Hepatocyte (in vitro differentiated cells): ENCODE measurements around the gene SHBG. TPM values are rescaled to one million over a fixed set of nuclear protein-coding genes. Genes with fewer than 3 reads are reported as not detected.

ENCODE experiments used
- DNase-seq: peaks from one replicate; pipeline ENCODE4 v3.0.0-alpha.2; 2016; ENCODE audit warnings: low spot score
- H2AFZ ChIP-seq: fragments of 200-600 bp; sonication (generic); 2 replicates; pipeline ENCODE4 v1.6.0; 2016; ENCODE audit warnings: antibody characterized with exemption, mild to moderate bottlenecking
- H3K27ac ChIP-seq: fragments of 200-600 bp; sonication (generic); 2 replicates; pipeline ENCODE4 v1.5.1; 2016; ENCODE audit warnings: mild to moderate bottlenecking
- H3K27me3 ChIP-seq: fragments of 200-600 bp; sonication (generic); 2 replicates; pipeline ENCODE4 v1.6.1; 2016
- H3K36me3 ChIP-seq: fragments of 200-600 bp; sonication (generic); replicated peaks from 2 replicates; pipeline ENCODE4 v1.5.1; 2016; ENCODE audit warnings: low read depth; ENCODE audit not compliant: insufficient read depth
- H3K4me1 ChIP-seq: fragments of 200-600 bp; sonication (generic); 2 replicates; pipeline ENCODE4 v1.5.1; 2016; ENCODE audit warnings: mild to moderate bottlenecking, moderate library complexity; ENCODE audit not compliant: insufficient read depth
- H3K4me2 ChIP-seq: fragments of 200-600 bp; sonication (generic); 2 replicates; pipeline ENCODE4 v1.6.0; 2016
- H3K4me3 ChIP-seq: fragments of 200-600 bp; sonication (generic); 2 replicates; pipeline ENCODE4 v1.5.1; 2016; ENCODE audit warnings: mild to moderate bottlenecking
- H3K79me2 ChIP-seq: fragments of 200-600 bp; sonication (generic); 2 replicates; pipeline ENCODE4 v1.6.0; 2017; ENCODE audit warnings: mild to moderate bottlenecking
- H3K9me2 ChIP-seq: fragments of 200-600 bp; sonication (generic); replicated peaks from 2 replicates; pipeline ENCODE4 v1.6.0; 2017; ENCODE audit warnings: mild to moderate bottlenecking; ENCODE audit not compliant: insufficient read depth
- H3K9me3 ChIP-seq: fragments of 200-600 bp; sonication (generic); 2 replicates; pipeline ENCODE4 v1.5.1; 2016; ENCODE audit warnings: low read depth, mild to moderate bottlenecking
- H4K20me1 ChIP-seq: fragments of 200-600 bp; sonication (generic); 2 replicates; pipeline ENCODE4 v1.6.0; 2016; ENCODE audit warnings: mild to moderate bottlenecking; ENCODE audit not compliant: insufficient read depth, poor library complexity, severe bottlenecking
- CTCF ChIP-seq: fragments of 200-600 bp; sonication (generic); IDR thresholded peaks from 2 replicates; pipeline ENCODE4 v1.5.1; 2016; ENCODE audit warnings: antibody characterized with exemption, mild to moderate bottlenecking; ENCODE audit not compliant: poor library complexity
- EZH2 ChIP-seq: fragments of 200-600 bp; sonication (generic); IDR thresholded peaks from 2 replicates; pipeline ENCODE4 v1.6.1; 2016; ENCODE audit warnings: antibody characterized with exemption, mild to moderate bottlenecking, borderline replicate concordance
- EZH2phosphoT487 ChIP-seq: fragments of 200-600 bp; sonication (generic); IDR thresholded peaks from one replicate; pipeline ENCODE4 v1.6.1; 2018; ENCODE audit warnings: antibody characterized with exemption, mild to moderate bottlenecking, low read depth, moderate library complexity; ENCODE audit not compliant: unreplicated experiment, severe bottlenecking
- WGBS: methylation state at CpG from one replicate; pipeline ENCODE4 v1.1.6; 2016; ENCODE audit warnings: low lambda C conversion rate; ENCODE audit errors: missing lambda C conversion rate; 5-methylcytosine and 5-hydroxymethylcytosine counted together
- polyA plus RNA-seq: library from polyadenylated mRNA; unstranded; fragments of >200 nt; fragmentation: Nextera tagmentation; extraction: Ambion mirVana; gene quantifications from 2 replicates; pipeline ENCODE4 v1.2.1, GENCODE V29; 2016
- total RNA-seq: library from RNA; depleted of rRNA; stranded (reverse); fragments of >200 nt; gene quantifications from 2 replicates; pipeline ENCODE4 v1.2.3, GENCODE V29; 2014

The SHBG gene
- total and polyA plus RNA-seq, 2 experiments from 2014 or later, result 5.3 to 9.0 TPM

- Histone ChIP-seq H2AFZ (peak within 1 kb of the TSS; percentile 61), H3K79me2 (peaks cover 50% of the 10 kb centered on the region), H3K4me3 (peak within 1 kb of the TSS; percentile 39), H3K9me2 (no peaks in the 10 kb centered on the region), H3K9me3 (no peaks in the 10 kb centered on the region), H3K36me3 (no peaks in the 10 kb centered on the region), H3K4me1 (peaks cover 25% of the 10 kb centered on the region), H3K27ac (peak within 1 kb of the TSS; percentile 96), H3K4me2 (peak within 1 kb of the TSS; percentile 90), H4K20me1 (no peaks in the 10 kb centered on the region), H3K27me3 (no peaks in the 10 kb centered on the region)
- no peak for TF ChIP-seq CTCF
- TF ChIP-seq EZH2, result no peak
- no peak for TF ChIP-seq EZH2phosphoT487
- peak; percentile 98 for DNase-seq
- WGBS, result 20% methylated on average over 66 of the region's 69 CpGs
Observed at GRCh38 chr17:7583253-7584109, 46.5 kb upstream of the SHBG start, which contains the start of gene MPDU1. Gene MPDU1 (plus strand): TSS chr17:7583852. CDS start chr17:7583863, 11 bp downstream.

GRCh38 chr17:7586673-7587419, 43.1 kb upstream of the SHBG start:
- Histone ChIP-seq H3K4me1 (peaks cover 10% of the 10 kb centered on the region), H3K27me3 (no peaks in the 10 kb centered on the region), H3K4me2 (no peak overlapping the region), H3K9me2 (no peaks in the 10 kb centered on the region), H3K27ac (no peak overlapping the region), H3K36me3 (no peaks in the 10 kb centered on the region), H3K9me3 (no peaks in the 10 kb centered on the region), H2AFZ (no peak overlapping the region), H4K20me1 (no peaks in the 10 kb centered on the region), H3K79me2 (peaks cover 36% of the 10 kb centered on the region), H3K4me3 (no peak overlapping the region)
- peak; percentile 50 for DNase-seq
- TF ChIP-seq EZH2 (no peak), EZH2phosphoT487 (no peak), CTCF (peak; percentile 19)
- 91% methylated on average over 9 of the region's 9 CpGs for WGBS

GRCh38 chr17:7587420-7588151, 42.3 kb upstream of the SHBG start:
- peaks cover 29% of the 10 kb centered on the region for H3K79me2 ChIP-seq
- TF ChIP-seq EZH2 (no peak), EZH2phosphoT487 (no peak), CTCF (no peak)
- H2AFZ ChIP-seq, result no peak overlapping the region
- H3K27me3 ChIP-seq, result no peaks in the 10 kb centered on the region
- H3K36me3 ChIP-seq, result no peaks in the 10 kb centered on the region
- H4K20me1 ChIP-seq, result no peaks in the 10 kb centered on the region
- WGBS, result 85% methylated on average over 12 of the region's 12 CpGs
- no peak for DNase-seq
- H3K9me2 ChIP-seq, result no peaks in the 10 kb centered on the region
- no peak overlapping the region for H3K4me3 ChIP-seq
- no peaks in the 10 kb centered on the region for H3K9me3 ChIP-seq
- H3K4me2 ChIP-seq, result no peak overlapping the region
- H3K27ac ChIP-seq, result no peak overlapping the region
- H3K4me1 ChIP-seq, result peaks cover 7% of the 10 kb centered on the region
